GM12878 (cell line): ENCODE data around the gene GPC6. TPM values are rescaled to one million over a fixed set of nuclear protein-coding genes. Genes with fewer than 3 reads are reported as not detected.

Experiments
- ATAC-seq: fragments of 200-7000 bp; cut with Tn5 transposase; 3 replicates; pipeline ENCODE4 v1.9.1; 2020; ENCODE audit warnings: mild to moderate bottlenecking, moderate library complexity
- BruUV-seq: library from RNA; stranded (reverse); fragments of 400-500 nt; replicated peaks from 2 replicates; lab custom pipeline; 2021; lab: Mats Ljungman, UMichigan
- CTCF ChIA-PET: fragments of 300-600 bp; sonication (Branson Sonifier 250); formaldehyde crosslinking; extraction: SDS; loops from one replicate; lab custom pipeline; 2021; ENCODE audit warnings: inconsistent platforms; lab: Yijun Ruan, JAX
- POLR2A ChIA-PET: fragments of 350-600 bp; formaldehyde crosslinking; extraction: SDS; loops from one replicate; lab custom pipeline; 2021; ENCODE audit warnings: inconsistent platforms; lab: Charles Lee
- RAD21 ChIA-PET: fragments of 300-600 bp; sonication (Branson Sonifier 250); formaldehyde crosslinking; loops from one replicate; lab custom pipeline; 2023; ENCODE audit warnings: antibody characterized with exemption; ENCODE audit not compliant: unreplicated experiment; lab: Charles Lee
- SMC1A ChIA-PET: fragments of 300-600 bp; sonication (Branson Sonifier 250); formaldehyde crosslinking; loops from one replicate; lab custom pipeline; 2023; ENCODE audit not compliant: unreplicated experiment, uncharacterized antibody; lab: Charles Lee
- DNase-seq: peaks from one replicate; pipeline ENCODE4 v3.0.0-alpha.2; 2011; ENCODE audit warnings: low read depth, low spot score
- FAIRE-seq: peaks from 3 replicates; lab custom pipeline; 2011; peaks lifted over from hg19 to GRCh38; lab: Jason Lieb, UNC
- H2AFZ ChIP-seq: 2 replicates; pipeline ENCODE4 v1.6.0; 2011; ENCODE audit warnings: low read depth, low read length, control low read depth; ENCODE audit not compliant: control insufficient read depth
- H3K27ac ChIP-seq: 2 replicates; pipeline ENCODE4 v1.5.1; 2011; ENCODE audit warnings: control low read depth; ENCODE audit not compliant: control insufficient read depth, insufficient read depth
- H3K27me3 ChIP-seq, 2 experiments: replicated peaks in 1 of 2; 2 replicates each; pipeline versions ENCODE4 v1.6.0 to v1.6.1; 2011; ENCODE audit warnings: low read length in 1 of 2; ENCODE audit not compliant: control insufficient read depth in 2 of 2, insufficient read depth in 2 of 2
- H3K36me3 ChIP-seq, 2 experiments: 2 replicates each; pipeline ENCODE4 v1.5.1; 2011; ENCODE audit warnings: low read length in 1 of 2; ENCODE audit not compliant: control insufficient read depth in 2 of 2, insufficient read depth in 2 of 2
- H3K4me1 ChIP-seq: 2 replicates; pipeline ENCODE4 v1.6.1; 2011; ENCODE audit warnings: mild to moderate bottlenecking, low read length, moderate library complexity, mixed read lengths; ENCODE audit not compliant: control insufficient read depth, insufficient read depth
- H3K4me2 ChIP-seq: 2 replicates; pipeline ENCODE4 v1.6.0; 2011; ENCODE audit warnings: control low read depth; ENCODE audit not compliant: control insufficient read depth, insufficient read depth
- H3K4me3 ChIP-seq: fragments of 200-600 bp; sonication (generic); 2 replicates; pipeline ENCODE4 v1.5.1; 2016
- H3K79me2 ChIP-seq: 2 replicates; pipeline ENCODE4 v1.6.0; 2011; ENCODE audit warnings: low read length; ENCODE audit not compliant: control insufficient read depth, insufficient read depth
- H3K9ac ChIP-seq: 2 replicates; pipeline ENCODE4 v1.8.0; 2011; ENCODE audit warnings: low read length, control low read depth, mixed read lengths; ENCODE audit not compliant: control insufficient read depth, insufficient read depth
- H3K9me3 ChIP-seq: replicated peaks from 3 replicates; pipeline ENCODE4 v1.5.1; 2011; ENCODE audit warnings: mild to moderate bottlenecking, low read length; ENCODE audit not compliant: control insufficient read depth, insufficient read depth
- H4K20me1 ChIP-seq: 2 replicates; pipeline ENCODE4 v1.6.0; 2011; ENCODE audit not compliant: control insufficient read depth, insufficient read depth
- BACH1 ChIP-seq: fragments of 450-650 bp; IDR thresholded peaks from 2 replicates; pipeline ENCODE4 v1.6.1; 2017; ENCODE audit warnings: mild to moderate bottlenecking, borderline replicate concordance
- FOXK2 ChIP-seq: fragments of 450-650 bp; IDR thresholded peaks from 2 replicates; pipeline ENCODE4 v1.6.1; 2017; ENCODE audit warnings: mild to moderate bottlenecking, moderate library complexity
- JUNB ChIP-seq: IDR thresholded peaks from 2 replicates; pipeline ENCODE4 v1.6.1; 2016; ENCODE audit warnings: antibody characterized with exemption, mild to moderate bottlenecking
- JUND ChIP-seq: IDR thresholded peaks from 2 replicates; pipeline ENCODE4 v1.6.1; 2012; ENCODE audit warnings: low read depth, mild to moderate bottlenecking, low read length, improper control_type of control experiment, moderate library complexity
- WGBS: methylation state at CpG from one replicate; pipeline ENCODE4 v1.1.6; 2016; ENCODE audit warnings: low lambda C conversion rate; ENCODE audit not compliant: insufficient replicate concordance, insufficient coverage; ENCODE audit errors: missing lambda C conversion rate; 5-methylcytosine and 5-hydroxymethylcytosine counted together
- in situ Hi-C: fragments of 300-500 bp; cut with MboI; formaldehyde crosslinking; loops from 9 replicates; pipeline ENCODE4 v1.14.3; 2018; ENCODE audit warnings: mixed read lengths
- intact Hi-C: fragments of 100-400 bp; cut with micrococcal nuclease; formaldehyde crosslinking; loops from one replicate; pipeline ENCODE4 v1.14.2; 2022; ENCODE audit not compliant: unreplicated experiment
- polyA plus RNA-seq, 11 experiments: library from polyadenylated mRNA; depleted of rRNA in 4 of 11; unstranded in 6 of 11; stranded (reverse) in 5 of 11; fragments of >200 nt; fragmentation: Nextera tagmentation in 4 of 11; fragmentation: Illumina TruSeq in 1 of 11; extraction: Ambion mirVana in 4 of 11; extraction: Trizol in 1 of 11; gene quantifications; 1 replicate in 1 of 11; 2 replicates in 10 of 11; pipeline versions ENCODE4 v1.2.1 to v1.2.3, GENCODE V29; 2011 to 2016; ENCODE audit warnings: inconsistent platforms in 2 of 11, missing spikeins in 2 of 11, low read depth in 1 of 11
- total RNA-seq, 4 experiments: library from RNA; depleted of rRNA in 3 of 4; stranded (reverse); fragments of >200 nt in 3 of 4; fragmentation: Illumina TruSeq in 1 of 4; extraction: Trizol in 1 of 4; gene quantifications; 2 replicates each; pipeline versions ENCODE4 v1.2.1 to v1.2.3, GENCODE V29; 2013 to 2021
- TF ChIP-seq, protein P1 (sequence below): fragments of 450-650 bp; IDR thresholded peaks from 2 replicates; pipeline ENCODE4 v1.6.1; 2016; ENCODE audit warnings: mild to moderate bottlenecking

GPC6 gene
- total and polyA plus RNA-seq, 10 of the 15 experiments (the other 5 are each of a cell fraction or from before 2014, with no cell fraction given) = 0.03 to 0.04 (median 0.03) TPM; not detected in 7

DNA sequence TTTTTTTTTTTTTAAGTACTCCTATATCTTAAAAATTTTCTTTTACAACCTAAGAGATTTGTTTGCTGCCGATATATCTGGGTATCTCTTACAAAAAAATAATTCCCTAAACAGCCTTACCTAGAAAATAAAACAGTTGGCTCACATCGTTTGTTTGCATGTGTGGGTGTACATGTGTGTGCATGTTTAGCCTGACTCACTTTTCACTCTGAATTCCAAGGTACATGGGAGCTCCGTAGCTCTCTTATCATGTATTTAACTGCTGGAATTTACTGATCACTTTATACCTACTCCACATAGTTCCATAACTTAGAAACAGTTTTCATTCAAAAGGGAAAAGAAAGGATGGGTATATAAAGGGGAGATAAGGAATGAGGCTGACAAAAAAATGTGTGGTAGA, 616.5 kb downstream of the GPC6 start:
- ATAC-seq (no peak), FAIRE-seq (no peak), DNase-seq (no peak)
- H3K36me3 ChIP-seq = no peaks in the 10 kb centered on the region
- TF ChIP-seq FOXK2 = no peak
- TF ChIP-seq BACH1 = no peak
- no peak for TF ChIP-seq JUND
- no peak overlapping the region for H3K4me3 ChIP-seq
- no peak overlapping the region for H3K4me2 ChIP-seq
- H3K4me1 ChIP-seq = no peaks in the 10 kb centered on the region
- ChIA-PET POLR2A (no interaction called here), CTCF (no interaction called here), RAD21 (no interaction called here), SMC1A (no interaction called here)
- H3K79me2 ChIP-seq = no peaks in the 10 kb centered on the region
- H3K27ac ChIP-seq = no peak overlapping the region
- intact Hi-C loops = no loop called here
- in situ Hi-C loops = no loop called here
- BruUV-seq = no TSS peak
- no peaks in the 10 kb centered on the region for H3K27me3 ChIP-seq
- 0% methylated on average over 3 of the region's 3 CpGs for WGBS
- H3K9ac ChIP-seq = no peak overlapping the region
- no peak overlapping the region for H2AFZ ChIP-seq
- no peaks in the 10 kb centered on the region for H4K20me1 ChIP-seq
- no peaks in the 10 kb centered on the region for H3K9me3 ChIP-seq

GRCh38 chr13:93847162-93847561, 620.6 kb downstream of the GPC6 start:
- DNase-seq (no peak), ATAC-seq (peak; percentile 21; the same call in 1 of the 3 replicates), FAIRE-seq (no peak)
- Histone ChIP-seq H2AFZ (no peak overlapping the region), H3K9me3 (no peaks in the 10 kb centered on the region), H3K36me3 (no peaks in the 10 kb centered on the region), H3K9ac (no peak overlapping the region), H3K4me3 (no peak overlapping the region), H3K27ac (no peak overlapping the region), H3K27me3 (no peaks in the 10 kb centered on the region), H3K79me2 (no peaks in the 10 kb centered on the region), H4K20me1 (no peaks in the 10 kb centered on the region), H3K4me2 (no peak overlapping the region), H3K4me1 (no peaks in the 10 kb centered on the region)
- RAD21 ChIA-PET = no interaction called here
- POLR2A ChIA-PET = no interaction called here
- intact Hi-C loops (no loop called here), in situ Hi-C loops (no loop called here)
- TF ChIP-seq, protein P1, sequence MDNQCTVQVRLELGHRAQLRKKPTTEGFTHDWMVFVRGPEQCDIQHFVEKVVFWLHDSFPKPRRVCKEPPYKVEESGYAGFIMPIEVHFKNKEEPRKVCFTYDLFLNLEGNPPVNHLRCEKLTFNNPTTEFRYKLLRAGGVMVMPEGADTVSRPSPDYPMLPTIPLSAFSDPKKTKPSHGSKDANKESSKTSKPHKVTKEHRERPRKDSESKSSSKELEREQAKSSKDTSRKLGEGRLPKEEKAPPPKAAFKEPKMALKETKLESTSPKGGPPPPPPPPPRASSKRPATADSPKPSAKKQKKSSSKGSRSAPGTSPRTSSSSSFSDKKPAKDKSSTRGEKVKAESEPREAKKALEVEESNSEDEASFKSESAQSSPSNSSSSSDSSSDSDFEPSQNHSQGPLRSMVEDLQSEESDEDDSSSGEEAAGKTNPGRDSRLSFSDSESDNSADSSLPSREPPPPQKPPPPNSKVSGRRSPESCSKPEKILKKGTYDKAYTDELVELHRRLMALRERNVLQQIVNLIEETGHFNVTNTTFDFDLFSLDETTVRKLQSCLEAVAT = no peak
- peak; percentile 49 for TF ChIP-seq JUNB
- no TSS peak for BruUV-seq
- SMC1A ChIA-PET = no interaction called here
- CTCF ChIA-PET = no interaction called here
- 7% methylated on average over 7 of the region's 7 CpGs for WGBS
